ENCODE data around the gene CADPS2.

- no peak for TF ChIP-seq CTCF (IDR thresholded peaks at IDR 0.05; ENCODE audit: low read length)
- TF ChIP-seq EZH2 (IDR thresholded peaks at IDR 0.05; ENCODE audit: borderline replicate concordance, low read length) = no peak
These were observed at the start of gene CADPS2 for GRCh38 chr7:122886357-122887081.
